HEK293T (cell line): Measurements from ENCODE around the gene CDC20B.

ENCODE experiments used
- CTCF ChIA-PET: fragments of 350-600 bp; formaldehyde crosslinking; extraction: SDS; loops from one replicate; lab custom pipeline; 2021; ENCODE audit warnings: antibody characterized with exemption, inconsistent platforms; lab: Yijun Ruan, JAX
- POLR2A ChIA-PET: fragments of 350-600 bp; formaldehyde crosslinking; extraction: SDS; loops from one replicate; lab custom pipeline; 2020; ENCODE audit warnings: antibody characterized with exemption, inconsistent platforms; lab: Yijun Ruan, JAX
- DNase-seq: peaks from one replicate; pipeline ENCODE4 v3.0.0; 2012; ENCODE audit warnings: mixed read lengths; ENCODE audit errors: extremely low spot score
- ARNT ChIP-seq: fragments of 450-650 bp; IDR thresholded peaks from 2 replicates; pipeline ENCODE4 v1.6.1; 2017; ENCODE audit warnings: mild to moderate bottlenecking
- BHLHE40 ChIP-seq: fragments of 450-650 bp; IDR thresholded peaks from 2 replicates; pipeline ENCODE4 v1.6.1; 2016; ENCODE audit warnings: mild to moderate bottlenecking, moderate library complexity, borderline replicate concordance
- CTBP1 ChIP-seq: fragments of 450-650 bp; IDR thresholded peaks from 2 replicates; pipeline ENCODE4 v1.6.1; 2016; ENCODE audit warnings: borderline replicate concordance
- ELF4 ChIP-seq: fragments of 450-650 bp; IDR thresholded peaks from 2 replicates; pipeline ENCODE4 v1.6.1; 2017; ENCODE audit warnings: antibody characterized with exemption
- FOXA1 ChIP-seq: fragments of 450-650 bp; IDR thresholded peaks from 2 replicates; pipeline ENCODE4 v1.6.1; 2016; ENCODE audit warnings: mild to moderate bottlenecking
- FOXK2 ChIP-seq: fragments of 450-650 bp; IDR thresholded peaks from 2 replicates; pipeline ENCODE4 v1.6.1; 2016; ENCODE audit warnings: mild to moderate bottlenecking
- FOXM1 ChIP-seq: fragments of 450-650 bp; IDR thresholded peaks from 2 replicates; pipeline ENCODE4 v1.6.1; 2017; ENCODE audit warnings: mild to moderate bottlenecking, borderline replicate concordance
- HDGF ChIP-seq: fragments of 450-650 bp; IDR thresholded peaks from 2 replicates; pipeline ENCODE4 v1.6.1; 2017; ENCODE audit warnings: antibody characterized with exemption, borderline replicate concordance
- L3MBTL2 ChIP-seq: fragments of 450-650 bp; conservative IDR thresholded peaks from 2 replicates; pipeline ENCODE4 v1.6.1; 2016; ENCODE audit warnings: mild to moderate bottlenecking
- LEF1 ChIP-seq: fragments of 450-650 bp; IDR thresholded peaks from 2 replicates; pipeline ENCODE4 v1.6.1; 2017; ENCODE audit warnings: mild to moderate bottlenecking, borderline replicate concordance
- NFRKB ChIP-seq: fragments of 450-650 bp; IDR thresholded peaks from 2 replicates; pipeline ENCODE4 v1.6.1; 2016; ENCODE audit warnings: mild to moderate bottlenecking, moderate library complexity
- PKNOX1 ChIP-seq: fragments of 450-650 bp; IDR thresholded peaks from 2 replicates; pipeline ENCODE4 v1.6.1; 2016
- SP1 ChIP-seq: fragments of 450-650 bp; IDR thresholded peaks from 2 replicates; pipeline ENCODE4 v1.6.1; 2017
- SUZ12 ChIP-seq: fragments of 450-650 bp; IDR thresholded peaks from 2 replicates; pipeline ENCODE4 v1.6.1; 2016; ENCODE audit warnings: mild to moderate bottlenecking
- TARDBP ChIP-seq: fragments of 450-650 bp; IDR thresholded peaks from 2 replicates; pipeline ENCODE4 v1.6.1; 2016
- ZNF384 ChIP-seq: fragments of 450-650 bp; IDR thresholded peaks from 2 replicates; pipeline ENCODE4 v1.6.1; 2016

CDC20B gene

GRCh38 chr5:55136521-55136920, 36.5 kb downstream of the CDC20B start:
- ChIA-PET CTCF (no interaction called here), POLR2A (no interaction called here)
- TF ChIP-seq SUZ12 (no peak), L3MBTL2 (no peak), SP1 (no peak), FOXK2 (no peak), FOXM1 (no peak), PKNOX1 (no peak), ELF4 (no peak), ARNT (no peak), BHLHE40 (no peak), ZNF384 (no peak), FOXA1 (no peak), HDGF (no peak), CTBP1 (no peak), LEF1 (no peak), NFRKB (no peak), TARDBP (no peak)
- no peak for DNase-seq

GRCh38 chr5:55134053-55134722, 38.8 kb downstream of the CDC20B start:
- POLR2A ChIA-PET = no interaction called here
- CTCF ChIA-PET = interaction anchor here (1.0 kb wide), 1 partner anchor 25 kb away, joined by 3 read pairs; the partner anchor contains the start of gene GPX8

GRCh38 chr5:55123365-55123764, 49.6 kb downstream of the CDC20B start:
- no peak for DNase-seq
- no peak for TF ChIP-seq PKNOX1
- no peak for TF ChIP-seq FOXK2
- TF ChIP-seq TARDBP = no peak
- TF ChIP-seq FOXM1 = no peak
- TF ChIP-seq BHLHE40 = no peak
- TF ChIP-seq FOXA1 = no peak
- TF ChIP-seq ARNT = no peak
- no peak for TF ChIP-seq SUZ12
- no peak for TF ChIP-seq SP1
- no peak for TF ChIP-seq L3MBTL2
- no peak for TF ChIP-seq HDGF
- TF ChIP-seq ELF4 = no peak
- POLR2A ChIA-PET = no interaction called here
- CTCF ChIA-PET = no interaction called here

More at GRCh38 chr5:55134053-55134722, 38.8 kb downstream of the CDC20B start:
- no peak for DNase-seq
- no peak for TF ChIP-seq NFRKB
- TF ChIP-seq FOXK2 = no peak
- no peak for TF ChIP-seq L3MBTL2
- no peak for TF ChIP-seq ELF4
- no peak for TF ChIP-seq SUZ12
- TF ChIP-seq FOXM1 = no peak
- TF ChIP-seq BHLHE40 = no peak
- TF ChIP-seq ARNT = no peak
- no peak for TF ChIP-seq LEF1
- TF ChIP-seq FOXA1 = no peak
- TF ChIP-seq SP1 = no peak
- no peak for TF ChIP-seq CTBP1
- TF ChIP-seq TARDBP = no peak
- TF ChIP-seq ZNF384 = no peak
- no peak for TF ChIP-seq PKNOX1
- no peak for TF ChIP-seq HDGF

- no peak for TF ChIP-seq BHLHE40
- no peak for TF ChIP-seq ARNT
- TF ChIP-seq LEF1 = no peak
- no peak for TF ChIP-seq TARDBP
- TF ChIP-seq CTBP1 = no peak
- TF ChIP-seq HDGF = no peak
- no peak for TF ChIP-seq FOXK2
- no peak for TF ChIP-seq FOXM1
- TF ChIP-seq ZNF384 = no peak
- TF ChIP-seq ELF4 = no peak
- no peak for TF ChIP-seq SP1
- no peak for TF ChIP-seq FOXA1
- TF ChIP-seq SUZ12 = no peak
- TF ChIP-seq L3MBTL2 = no peak
- no peak for TF ChIP-seq PKNOX1
- no peak for TF ChIP-seq NFRKB
- no peak for DNase-seq
- ChIA-PET CTCF (no interaction called here), POLR2A (no interaction called here)
Observed at GRCh38 chr5:55114061-55114460, 58.9 kb downstream of the CDC20B start.

GRCh38 chr5:55113327-55113726, 59.6 kb downstream of the CDC20B start:
- ChIA-PET CTCF (no interaction called here), POLR2A (no interaction called here)
- no peak for TF ChIP-seq NFRKB
- TF ChIP-seq FOXM1 = no peak
- no peak for TF ChIP-seq SP1
- TF ChIP-seq HDGF = no peak
- TF ChIP-seq LEF1 = no peak
- TF ChIP-seq CTBP1 = no peak
- TF ChIP-seq ZNF384 = no peak
- no peak for TF ChIP-seq BHLHE40
- no peak for TF ChIP-seq SUZ12
- TF ChIP-seq FOXK2 = no peak
- no peak for TF ChIP-seq ELF4
- TF ChIP-seq FOXA1 = no peak
- TF ChIP-seq PKNOX1 = no peak
- no peak for TF ChIP-seq TARDBP
- no peak for TF ChIP-seq ARNT
- no peak for TF ChIP-seq L3MBTL2
- no peak for DNase-seq
